Esophagus muscularis mucosa (tissue), 4 donors: ENCODE results near the gene NDUFB2.

Experiments
- EP300 ChIP-seq: sonication (generic); formaldehyde crosslinking; IDR thresholded peaks from one replicate; pipeline ENCODE4 v1.6.1; 2017; ENCODE audit warnings: antibody characterized with exemption
- POLR2A ChIP-seq: fragments of 450-650 bp; IDR thresholded peaks from one replicate; pipeline ENCODE4 v1.6.1; 2017; ENCODE audit warnings: antibody characterized with exemption, moderate library complexity, mild to moderate bottlenecking, low read depth
- TF ChIP-seq, protein P1 (sequence below), 3 experiments: fragments of 200-600 bp in 2 of 3; fragments of 450-650 bp in 1 of 3; sonication (generic) in 2 of 3; IDR thresholded peaks; one replicate each; pipeline ENCODE4 v1.5.1; 2017 to 2019; ENCODE audit warnings: antibody characterized with exemption in 3 of 3, mild to moderate bottlenecking in 2 of 3, moderate library complexity in 1 of 3

DNA sequence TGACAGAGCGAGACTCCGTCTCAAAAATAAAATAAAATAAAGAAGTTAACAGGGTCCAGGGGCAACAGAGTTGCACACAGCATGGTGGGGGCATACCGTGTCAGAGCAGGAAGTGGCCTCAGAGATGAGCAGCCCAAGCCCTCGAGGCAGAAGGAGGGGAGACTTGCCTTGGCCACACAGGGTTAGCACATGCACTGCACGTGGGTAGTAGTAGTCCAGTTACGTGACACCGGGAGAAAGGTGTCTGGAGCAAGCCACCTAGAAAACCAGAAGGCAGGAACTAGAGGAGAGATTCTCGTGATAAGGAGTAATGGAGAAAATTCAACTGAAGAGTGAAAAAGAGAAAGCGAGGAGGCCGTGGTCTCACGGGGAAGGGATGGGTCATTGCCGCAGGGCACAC, 46.1 kb upstream of the NDUFB2 start:
- TF ChIP-seq, protein P1, sequence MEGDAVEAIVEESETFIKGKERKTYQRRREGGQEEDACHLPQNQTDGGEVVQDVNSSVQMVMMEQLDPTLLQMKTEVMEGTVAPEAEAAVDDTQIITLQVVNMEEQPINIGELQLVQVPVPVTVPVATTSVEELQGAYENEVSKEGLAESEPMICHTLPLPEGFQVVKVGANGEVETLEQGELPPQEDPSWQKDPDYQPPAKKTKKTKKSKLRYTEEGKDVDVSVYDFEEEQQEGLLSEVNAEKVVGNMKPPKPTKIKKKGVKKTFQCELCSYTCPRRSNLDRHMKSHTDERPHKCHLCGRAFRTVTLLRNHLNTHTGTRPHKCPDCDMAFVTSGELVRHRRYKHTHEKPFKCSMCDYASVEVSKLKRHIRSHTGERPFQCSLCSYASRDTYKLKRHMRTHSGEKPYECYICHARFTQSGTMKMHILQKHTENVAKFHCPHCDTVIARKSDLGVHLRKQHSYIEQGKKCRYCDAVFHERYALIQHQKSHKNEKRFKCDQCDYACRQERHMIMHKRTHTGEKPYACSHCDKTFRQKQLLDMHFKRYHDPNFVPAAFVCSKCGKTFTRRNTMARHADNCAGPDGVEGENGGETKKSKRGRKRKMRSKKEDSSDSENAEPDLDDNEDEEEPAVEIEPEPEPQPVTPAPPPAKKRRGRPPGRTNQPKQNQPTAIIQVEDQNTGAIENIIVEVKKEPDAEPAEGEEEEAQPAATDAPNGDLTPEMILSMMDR (IDR thresholded peaks at IDR 0.05): no peak
- TF ChIP-seq EP300 (no peak), POLR2A (no peak)
